CD4-positive, CD25-positive, alpha-beta regulatory T cell (primary cell): ENCODE measurements around the gene NUDT1. TPM values are rescaled to one million over a fixed set of nuclear protein-coding genes. Genes with fewer than 3 reads are reported as not detected.

Source experiments
- ATAC-seq, 2 donors: fragments of 150-1000 bp; cut with Tn5 transposase; one replicate each; pipeline ENCODE4 v1.10.0; 2021; ENCODE audit warnings: low read depth in 2 of 2, moderate number of reproducible peaks in 2 of 2, moderate library complexity in 1 of 2
- DNase-seq, 3 donors: peaks; one replicate each; pipeline versions ENCODE4 v3.0.0 to v3.0.0-alpha.2; 2012 to 2022; ENCODE audit warnings: mixed read lengths in 1 of 3
- H3K27ac ChIP-seq: one replicate; pipeline ENCODE4 v1.7.0; 2013; ENCODE audit warnings: mild to moderate bottlenecking, low read length; ENCODE audit not compliant: insufficient read depth, poor library complexity, severe bottlenecking
- H3K27me3 ChIP-seq: one replicate; pipeline ENCODE4 v1.7.0; 2013; ENCODE audit warnings: low read length; ENCODE audit not compliant: control insufficient read depth, insufficient read depth
- H3K36me3 ChIP-seq: one replicate; pipeline ENCODE4 v1.7.0; 2013; ENCODE audit warnings: mild to moderate bottlenecking, low read length, moderate library complexity; ENCODE audit not compliant: control insufficient read depth, insufficient read depth
- H3K4me1 ChIP-seq: 2 replicates; pipeline ENCODE4 v1.7.0; 2013; ENCODE audit warnings: mild to moderate bottlenecking, low read length; ENCODE audit not compliant: insufficient read depth, control insufficient read depth, poor library complexity, severe bottlenecking
- H3K4me3 ChIP-seq: one replicate; pipeline ENCODE4 v1.7.0; 2013; ENCODE audit warnings: low read depth, mild to moderate bottlenecking, low read length, moderate library complexity
- H3K9me3 ChIP-seq, 2 experiments: 1 replicate in 1 of 2; 2 replicates in 1 of 2; pipeline ENCODE4 v1.7.0; 2013; ENCODE audit warnings: low read length in 2 of 2, mild to moderate bottlenecking in 1 of 2, moderate library complexity in 1 of 2; ENCODE audit not compliant: control insufficient read depth in 2 of 2
- H3K27ac Mint-ChIP-seq, 3 donors: one replicate each; pipeline ENCODE4 v1.8.0; 2020 to 2022; ENCODE audit warnings: mild to moderate bottlenecking in 3 of 3, mixed read lengths in 3 of 3, moderate library complexity in 2 of 3
- H3K27me3 Mint-ChIP-seq: one replicate; pipeline ENCODE4 v1.8.0; 2022; ENCODE audit warnings: mild to moderate bottlenecking, mixed read lengths
- H3K36me3 Mint-ChIP-seq: one replicate; pipeline ENCODE4 v1.8.0; 2020; ENCODE audit warnings: mixed read lengths
- H3K4me1 Mint-ChIP-seq, 4 donors: one replicate each; pipeline ENCODE4 v1.8.0; 2020 to 2022; ENCODE audit warnings: mixed read lengths in 4 of 4, mild to moderate bottlenecking in 1 of 4
- H3K4me3 Mint-ChIP-seq, 4 donors: one replicate each; pipeline ENCODE4 v1.8.0; 2020 to 2022; ENCODE audit warnings: mild to moderate bottlenecking in 4 of 4, mixed read lengths in 4 of 4, moderate library complexity in 3 of 4
- H3K9me3 Mint-ChIP-seq, 7 donors: one replicate each; pipeline ENCODE4 v1.8.0; 2020 to 2022; ENCODE audit warnings: mixed read lengths in 7 of 7, mild to moderate bottlenecking in 3 of 7, moderate library complexity in 2 of 7
- polyA plus RNA-seq, 4 donors: library from polyadenylated mRNA; unstranded; fragments of 300-500 nt; fragmentation: Illumina TruSeq; gene quantifications; one replicate each; pipeline ENCODE4 v1.2.3, GENCODE V29; 2021
- total RNA-seq: library from RNA; stranded (reverse); gene quantifications from one replicate; pipeline ENCODE4 v1.2.3, GENCODE V29; 2022

NUDT1 gene
- total and polyA plus RNA-seq, 5 donors from 2014 or later, result 17.5 to 73.7 (median 69.8) TPM

DNA sequence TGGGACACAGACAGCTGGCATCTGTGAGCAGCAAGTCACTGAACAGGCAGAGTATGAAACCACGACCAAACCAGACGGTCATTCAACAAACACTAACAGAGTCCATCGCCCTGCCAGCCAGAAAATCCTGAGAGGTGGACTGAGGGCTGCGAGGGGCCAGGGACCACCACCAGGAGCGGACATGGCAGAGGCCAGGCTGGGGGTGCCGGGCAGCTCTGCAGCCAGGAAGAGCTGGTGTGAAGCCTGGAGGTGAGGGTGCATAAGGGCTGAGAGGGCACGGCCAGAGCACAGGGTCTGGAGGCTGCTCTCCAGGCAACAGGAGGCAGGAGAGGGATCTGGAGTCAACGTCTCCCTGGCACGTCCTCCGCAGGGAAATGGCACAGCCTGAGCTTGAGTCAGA is 24.8 kb upstream of the NUDT1 start:
- H3K9me3 Mint-ChIP-seq, result peaks cover 0 to 1% (median 0%) of the 10 kb centered on the region in 7 donors
- peaks cover 49% of the 10 kb centered on the region for H3K36me3 ChIP-seq
- DNase-seq (no peak), ATAC-seq (no peak)
- H3K4me3 Mint-ChIP-seq, result no peak overlapping the region
- H3K4me1 ChIP-seq, result peaks cover 7% of the 10 kb centered on the region
- H3K27me3 Mint-ChIP-seq, result no peaks in the 10 kb centered on the region
- H3K4me1 Mint-ChIP-seq, result peaks cover 0 to 13% (median 5%) of the 10 kb centered on the region in 4 donors
- H3K27ac ChIP-seq, result no peak overlapping the region
- no peaks in the 10 kb centered on the region for H3K9me3 ChIP-seq
- no peak overlapping the region for H3K27ac Mint-ChIP-seq
- no peak overlapping the region for H3K4me3 ChIP-seq
- H3K27me3 ChIP-seq, result no peaks in the 10 kb centered on the region
- H3K36me3 Mint-ChIP-seq, result peaks cover 32% of the 10 kb centered on the region

DNA sequence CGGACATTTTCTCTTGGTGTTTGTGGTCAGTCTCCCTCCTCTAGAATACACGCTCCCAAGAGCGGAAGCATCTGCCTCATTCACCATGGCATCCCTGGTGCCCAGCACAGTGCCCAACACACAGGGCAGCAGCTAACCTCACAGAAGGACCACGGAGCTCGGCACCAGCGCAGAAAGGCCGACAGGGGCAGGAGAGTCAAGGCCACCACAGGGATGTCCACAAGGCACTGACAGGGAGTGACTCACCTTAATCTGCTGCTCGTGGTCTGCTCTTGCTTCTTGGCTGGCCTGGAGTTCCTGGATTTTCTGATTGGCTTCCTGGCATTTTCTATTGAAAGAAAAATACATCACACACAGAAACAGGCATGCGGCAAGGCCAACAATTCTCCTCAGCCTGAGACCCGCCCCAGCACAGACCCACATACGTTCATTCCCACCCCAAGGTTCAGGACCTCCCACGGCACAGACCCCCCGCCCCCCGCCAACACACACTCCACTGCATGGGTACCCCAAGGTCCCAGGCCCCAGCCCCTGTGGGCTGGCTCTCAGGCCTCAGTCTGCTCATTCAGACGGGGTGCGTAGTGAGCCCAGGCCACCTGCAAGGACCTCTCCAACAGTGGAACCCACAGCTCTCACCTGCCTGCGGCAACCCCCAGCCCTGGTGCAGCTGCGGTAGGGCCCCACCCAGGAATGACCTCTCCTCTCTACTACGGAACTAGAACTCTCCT is 24.1 kb upstream of the NUDT1 start:
- Mint-ChIP-seq H3K4me3 (no peak overlapping the region), H3K4me1 (peaks cover 0 to 11% (median 5%) of the 10 kb centered on the region in 4 donors), H3K27me3 (no peaks in the 10 kb centered on the region), H3K36me3 (peaks cover 25% of the 10 kb centered on the region), H3K9me3 (peaks cover 0 to 1% (median 0%) of the 10 kb centered on the region in 7 donors), H3K27ac (no peak overlapping the region)
- H3K27me3 ChIP-seq, result no peaks in the 10 kb centered on the region
- no peaks in the 10 kb centered on the region for H3K9me3 ChIP-seq
- ATAC-seq, result no peak
- no peak overlapping the region for H3K27ac ChIP-seq
- H3K36me3 ChIP-seq, result peaks cover 45% of the 10 kb centered on the region
- no peak overlapping the region for H3K4me3 ChIP-seq
- DNase-seq, result no peak
- H3K4me1 ChIP-seq, result peaks cover 7% of the 10 kb centered on the region

DNA sequence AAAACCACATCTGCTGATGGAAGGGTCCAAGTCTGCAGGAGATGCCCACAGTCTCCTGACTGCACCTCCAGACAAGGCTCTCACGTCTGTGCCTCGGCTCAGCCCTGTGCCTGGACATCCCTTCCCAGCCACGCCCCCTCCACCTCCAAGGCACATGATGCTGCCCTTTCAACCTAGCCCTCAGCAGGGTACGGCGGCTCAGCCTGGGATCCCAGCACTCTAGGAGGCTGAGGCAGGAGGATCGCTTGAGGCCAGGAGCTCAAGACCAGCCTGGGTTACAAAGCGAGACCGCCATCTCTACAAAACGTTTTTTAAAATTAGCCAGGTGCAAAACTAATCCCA is 23.6 kb upstream of the NUDT1 start:
- no peak overlapping the region for H3K4me3 Mint-ChIP-seq
- no peak for ATAC-seq

DNA sequence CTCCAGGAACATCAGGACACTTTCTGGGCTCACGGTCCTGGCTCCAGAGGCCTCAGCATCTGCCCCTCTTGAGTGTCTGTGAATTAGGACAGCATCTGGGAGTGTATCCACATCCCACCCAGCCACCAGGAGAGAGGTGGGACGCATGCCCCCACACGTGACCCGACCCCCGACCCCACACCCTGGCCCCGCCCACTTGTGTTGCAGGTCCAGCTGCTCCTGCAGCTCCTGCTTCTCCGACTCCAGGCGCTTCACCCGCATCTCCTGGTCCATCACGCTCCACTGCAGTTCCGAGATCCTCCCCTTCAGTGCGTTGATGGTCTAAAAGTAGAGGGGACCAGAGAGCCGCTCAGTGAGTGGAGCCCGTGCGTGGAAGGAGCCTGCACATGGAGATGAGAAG is 22.9 kb upstream of the NUDT1 start:
- Histone ChIP-seq H3K9me3 (no peaks in the 10 kb centered on the region), H3K27ac (no peak overlapping the region), H3K4me1 (peaks cover 7% of the 10 kb centered on the region), H3K27me3 (no peaks in the 10 kb centered on the region), H3K4me3 (no peak overlapping the region), H3K36me3 (peaks cover 38% of the 10 kb centered on the region)
- H3K27ac Mint-ChIP-seq, result no peak overlapping the region
- H3K4me1 Mint-ChIP-seq, result peaks cover 0 to 10% (median 2%) of the 10 kb centered on the region in 4 donors
- no peak overlapping the region for H3K4me3 Mint-ChIP-seq
- peaks cover 20% of the 10 kb centered on the region for H3K36me3 Mint-ChIP-seq
- DNase-seq, result no peak
- peaks cover 0 to 1% (median 0%) of the 10 kb centered on the region in 7 donors for H3K9me3 Mint-ChIP-seq
- H3K27me3 Mint-ChIP-seq, result no peaks in the 10 kb centered on the region
- no peak for ATAC-seq

More for the DNA sequence above, 23.6 kb upstream of the NUDT1 start:
- H3K27me3 ChIP-seq, result no peaks in the 10 kb centered on the region
- no peaks in the 10 kb centered on the region for H3K27me3 Mint-ChIP-seq
- H3K9me3 Mint-ChIP-seq, result peaks cover 0 to 1% (median 0%) of the 10 kb centered on the region in 7 donors
- no peak for DNase-seq
- no peak overlapping the region for H3K27ac Mint-ChIP-seq
- peaks cover 23% of the 10 kb centered on the region for H3K36me3 Mint-ChIP-seq
- peaks cover 0 to 11% (median 5%) of the 10 kb centered on the region in 4 donors for H3K4me1 Mint-ChIP-seq
- H3K4me3 ChIP-seq, result no peak overlapping the region
- H3K4me1 ChIP-seq, result peaks cover 7% of the 10 kb centered on the region
- no peaks in the 10 kb centered on the region for H3K9me3 ChIP-seq
- peaks cover 40% of the 10 kb centered on the region for H3K36me3 ChIP-seq
- no peak overlapping the region for H3K27ac ChIP-seq

DNA sequence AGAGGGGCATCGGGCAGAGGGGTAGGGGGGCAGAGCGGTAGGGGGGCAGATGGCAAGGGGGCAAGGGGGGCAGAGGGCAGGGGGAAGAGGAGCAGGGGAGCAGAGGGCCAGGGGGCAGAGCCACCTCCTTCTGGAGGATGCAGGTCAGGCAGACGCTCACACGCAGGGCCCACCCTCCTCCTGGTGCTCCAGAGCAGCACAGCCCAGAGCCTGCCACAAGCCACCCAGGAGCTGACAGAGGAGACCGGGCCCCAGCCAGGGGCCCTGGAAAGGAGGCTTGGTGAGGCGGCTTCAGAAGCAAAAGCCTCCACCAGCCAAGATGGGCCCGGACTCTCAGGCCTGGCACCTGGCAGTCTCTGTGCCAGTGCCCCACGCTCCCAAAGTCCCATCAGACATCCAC is 22.4 kb upstream of the NUDT1 start:
- H3K4me3 Mint-ChIP-seq, result no peak overlapping the region
- peaks cover 0 to 1% (median 0%) of the 10 kb centered on the region in 7 donors for H3K9me3 Mint-ChIP-seq
- no peak overlapping the region for H3K27ac Mint-ChIP-seq
- H3K27me3 Mint-ChIP-seq, result no peaks in the 10 kb centered on the region
- peaks cover 0 to 8% (median 3%) of the 10 kb centered on the region in 4 donors for H3K4me1 Mint-ChIP-seq
- no peak for ATAC-seq
- Histone ChIP-seq H3K4me1 (peaks cover 3% of the 10 kb centered on the region), H3K4me3 (no peak overlapping the region), H3K27me3 (no peaks in the 10 kb centered on the region), H3K9me3 (no peaks in the 10 kb centered on the region), H3K27ac (no peak overlapping the region), H3K36me3 (peaks cover 42% of the 10 kb centered on the region)
- no peak for DNase-seq
- peaks cover 23% of the 10 kb centered on the region for H3K36me3 Mint-ChIP-seq

DNA sequence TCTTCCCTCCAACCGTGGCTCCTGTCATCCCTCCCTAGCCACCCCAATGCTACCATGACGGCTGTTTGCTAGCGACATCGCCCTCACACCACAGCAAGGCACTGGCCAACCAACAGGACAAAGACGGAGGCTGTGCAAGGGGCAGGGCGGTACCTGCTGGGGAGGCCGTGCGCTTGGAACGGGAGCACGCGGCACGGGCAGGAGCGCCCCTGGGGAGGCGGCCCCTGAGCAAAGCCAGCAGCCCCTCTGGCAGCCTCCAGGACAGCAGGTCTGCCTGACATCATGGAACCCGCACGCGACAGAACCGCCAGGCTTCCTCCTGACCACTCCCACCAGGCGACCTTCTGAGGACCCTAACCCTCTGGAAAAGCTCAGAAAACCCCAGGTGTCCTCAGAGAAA is 22.0 kb upstream of the NUDT1 start:
- no peak overlapping the region for H3K4me3 ChIP-seq
- no peak overlapping the region for H3K27ac Mint-ChIP-seq
- no peaks in the 10 kb centered on the region for H3K27me3 ChIP-seq
- ATAC-seq (no peak), DNase-seq (no peak)
- H3K9me3 ChIP-seq, result no peaks in the 10 kb centered on the region
- H3K4me1 ChIP-seq, result no peaks in the 10 kb centered on the region
- H3K9me3 Mint-ChIP-seq, result peaks cover 0 to 1% (median 0%) of the 10 kb centered on the region in 7 donors
- H3K27ac ChIP-seq, result no peak overlapping the region
- peaks cover 23% of the 10 kb centered on the region for H3K36me3 Mint-ChIP-seq
- peaks cover 46% of the 10 kb centered on the region for H3K36me3 ChIP-seq
- peaks cover 0 to 5% (median 2%) of the 10 kb centered on the region in 4 donors for H3K4me1 Mint-ChIP-seq
- H3K4me3 Mint-ChIP-seq, result no peak overlapping the region
- H3K27me3 Mint-ChIP-seq, result no peaks in the 10 kb centered on the region

DNA sequence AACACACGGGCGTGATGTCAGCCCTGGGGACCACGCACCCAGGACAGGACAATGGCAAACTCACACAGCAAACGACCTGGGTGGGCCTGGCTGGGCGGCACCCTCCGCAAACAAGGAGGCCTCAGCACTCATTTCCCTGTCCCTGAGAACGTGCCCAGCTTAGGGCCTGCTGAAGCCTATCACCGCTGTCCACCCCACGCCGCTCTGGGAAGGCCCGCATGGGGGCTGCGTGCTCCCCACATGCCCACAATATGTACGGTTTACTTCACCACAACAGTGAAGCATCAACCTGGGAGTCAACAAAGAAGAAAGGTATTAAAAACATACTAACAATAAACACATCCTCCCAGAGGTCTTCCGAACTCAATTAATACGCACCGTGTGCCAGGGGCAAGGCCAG is 21.5 kb upstream of the NUDT1 start:
- peaks cover 22% of the 10 kb centered on the region for H3K36me3 Mint-ChIP-seq
- H3K27me3 Mint-ChIP-seq, result no peaks in the 10 kb centered on the region
- no peaks in the 10 kb centered on the region for H3K27me3 ChIP-seq
- peaks cover 0 to 5% (median 1%) of the 10 kb centered on the region in 4 donors for H3K4me1 Mint-ChIP-seq
- peaks cover 0 to 1% (median 0%) of the 10 kb centered on the region in 7 donors for H3K9me3 Mint-ChIP-seq
- ATAC-seq, result no peak
- no peaks in the 10 kb centered on the region for H3K4me1 ChIP-seq
- DNase-seq, result no peak
- H3K4me3 ChIP-seq, result no peak overlapping the region
- H3K4me3 Mint-ChIP-seq, result no peak overlapping the region
- H3K9me3 ChIP-seq, result no peaks in the 10 kb centered on the region
- no peak overlapping the region for H3K27ac Mint-ChIP-seq
- peaks cover 48% of the 10 kb centered on the region for H3K36me3 ChIP-seq
- H3K27ac ChIP-seq, result no peak overlapping the region

DNA sequence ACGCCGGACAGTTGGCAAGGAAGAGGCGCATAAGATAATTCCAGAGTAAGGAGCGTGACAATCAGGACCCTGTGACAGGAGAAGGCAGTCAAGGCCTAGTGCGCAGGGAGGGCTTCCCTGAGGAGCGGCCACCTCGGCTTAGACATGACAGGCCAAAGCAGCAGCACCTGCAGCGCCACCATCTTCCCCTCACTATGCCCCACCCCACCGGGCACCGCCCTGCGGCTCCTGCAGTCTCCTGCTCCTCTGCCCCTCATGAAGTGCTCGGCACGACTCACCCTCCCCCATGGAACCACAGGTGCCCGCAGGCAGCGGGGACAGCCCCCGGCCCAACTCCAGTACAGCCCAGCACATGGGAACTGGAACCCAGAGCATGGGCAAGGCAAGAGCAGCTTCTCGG is 21.1 kb upstream of the NUDT1 start:
- peaks cover 0 to 1% (median 0%) of the 10 kb centered on the region in 7 donors for H3K9me3 Mint-ChIP-seq
- H3K36me3 ChIP-seq, result peaks cover 48% of the 10 kb centered on the region

More for the DNA sequence above, 21.1 kb upstream of the NUDT1 start:
- no peak for ATAC-seq
- Histone ChIP-seq H3K27ac (no peak overlapping the region), H3K27me3 (no peaks in the 10 kb centered on the region), H3K4me1 (no peaks in the 10 kb centered on the region), H3K9me3 (no peaks in the 10 kb centered on the region), H3K4me3 (no peak overlapping the region)
- Mint-ChIP-seq H3K27ac (no peak overlapping the region), H3K36me3 (peaks cover 20% of the 10 kb centered on the region), H3K4me3 (no peak overlapping the region), H3K27me3 (no peaks in the 10 kb centered on the region), H3K4me1 (peaks cover 0 to 7% (median 2%) of the 10 kb centered on the region in 4 donors)
- no peak for DNase-seq
